ENCODE measurements around the gene BTBD19.
"Not testable (repeated sequence)": the region's sequence is repeated elsewhere in the genome, so short reads cannot be mapped to it uniquely, and the experiment has no call there.

Gene BTBD19

GRCh38 chr1:44810101-44810761 is 1.9 kb downstream of the BTBD19 start:
- peak; percentile 45 for DNase-seq

GRCh38 chr1:44810762-44811105 is 2.4 kb downstream of the BTBD19 start:
- not testable (repeated sequence) for DNase-seq

- DNase-seq: peak; percentile 30
These were observed 2.9 kb downstream of the BTBD19 start for GRCh38 chr1:44811234-44811633.

GRCh38 chr1:44812822-44813543 is 4.7 kb downstream of the BTBD19 start:
- DNase-seq: peak; percentile 56

GRCh38 chr1:44815926-44816325 is 7.6 kb downstream of the BTBD19 start:
- not testable (repeated sequence) for DNase-seq

- no peak for DNase-seq
These were observed 9.0 kb downstream of the BTBD19 start for GRCh38 chr1:44817307-44817706.

- peak; percentile 35 for DNase-seq
These were observed 9.6 kb downstream of the BTBD19 start for GRCh38 chr1:44817771-44818495.

- peak; percentile 49 for DNase-seq
These were observed 10.9 kb downstream of the BTBD19 start for GRCh38 chr1:44819196-44819607.

DNA sequence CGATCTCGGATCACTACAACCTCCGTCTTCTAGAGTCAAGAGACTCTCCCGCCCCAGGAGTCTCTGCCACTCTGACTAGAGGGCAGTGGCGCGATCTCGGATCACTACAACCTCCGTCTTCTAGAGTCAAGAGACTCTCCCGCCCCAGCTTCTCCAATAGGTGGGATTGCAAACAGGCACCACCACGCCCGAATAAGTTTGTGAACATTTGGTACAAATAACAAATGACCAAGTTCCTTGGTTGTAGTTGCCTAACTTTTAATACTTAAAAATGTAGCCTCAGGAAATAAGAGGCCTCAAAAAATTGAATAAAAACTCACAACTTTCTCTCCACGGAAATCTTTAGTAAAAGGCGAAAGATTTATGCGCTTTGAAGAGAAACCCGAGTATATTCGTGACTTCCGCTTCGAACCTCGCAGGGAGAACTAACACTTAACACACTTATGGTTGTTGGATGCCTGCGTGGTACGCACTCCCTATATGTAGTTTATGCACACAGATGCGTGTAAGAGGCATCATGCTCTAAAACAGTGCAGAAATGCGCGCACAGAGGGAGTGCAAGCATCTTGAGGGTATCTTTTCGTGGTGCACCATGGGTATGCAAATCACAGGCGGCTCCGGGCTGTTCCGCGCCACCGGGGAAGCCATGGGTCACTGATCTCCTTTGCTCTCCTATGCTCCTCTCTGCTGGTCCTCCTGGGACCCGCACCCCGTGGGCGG is 11.4 kb downstream of the BTBD19 start:
- DNase-seq: peak; percentile 91

DNA sequence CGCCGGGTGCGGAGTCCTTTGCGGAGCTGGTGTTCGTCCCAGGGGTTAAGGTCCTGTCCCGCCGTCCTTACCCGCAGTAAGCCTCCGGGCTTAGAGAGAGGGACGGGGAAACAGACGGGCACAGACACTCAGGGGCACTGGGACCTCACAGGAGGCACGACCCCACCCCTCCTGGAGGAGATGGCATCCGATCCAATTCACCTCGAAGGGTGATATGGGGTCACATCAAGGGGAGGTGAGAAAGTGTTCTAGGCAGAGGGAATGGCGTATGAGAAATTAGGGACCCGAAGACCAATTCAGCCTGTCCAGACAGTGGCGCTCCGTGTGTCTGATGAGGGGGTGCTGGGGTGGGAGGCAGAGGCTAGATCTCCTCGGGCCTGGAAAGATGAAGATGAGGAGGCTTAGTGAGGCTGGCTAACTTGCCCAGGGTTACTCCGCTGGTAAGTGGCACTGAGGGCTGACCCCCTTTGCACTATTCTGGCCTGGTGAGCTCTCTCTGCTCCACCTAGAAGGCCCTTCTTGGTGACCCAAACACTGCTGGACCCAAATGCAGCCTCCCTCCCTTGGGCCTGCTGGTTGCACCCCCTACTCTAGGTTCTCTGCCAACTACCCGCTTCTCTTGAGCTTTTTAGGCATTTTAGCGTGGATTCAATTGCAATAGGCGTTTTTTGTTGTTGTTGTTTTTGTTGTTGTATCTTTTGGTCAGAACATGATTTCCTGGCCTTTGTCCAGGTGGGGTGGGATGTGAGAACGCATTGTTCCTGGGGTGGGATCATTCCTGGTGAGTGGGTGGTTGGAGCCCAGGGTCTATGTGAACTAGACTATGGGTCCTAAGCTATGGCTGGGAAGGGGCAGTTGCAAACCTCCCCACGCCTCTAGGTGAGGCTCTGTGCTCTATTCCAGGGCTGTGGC is 12.3 kb downstream of the BTBD19 start:
- DNase-seq: peak; percentile 42

DNA sequence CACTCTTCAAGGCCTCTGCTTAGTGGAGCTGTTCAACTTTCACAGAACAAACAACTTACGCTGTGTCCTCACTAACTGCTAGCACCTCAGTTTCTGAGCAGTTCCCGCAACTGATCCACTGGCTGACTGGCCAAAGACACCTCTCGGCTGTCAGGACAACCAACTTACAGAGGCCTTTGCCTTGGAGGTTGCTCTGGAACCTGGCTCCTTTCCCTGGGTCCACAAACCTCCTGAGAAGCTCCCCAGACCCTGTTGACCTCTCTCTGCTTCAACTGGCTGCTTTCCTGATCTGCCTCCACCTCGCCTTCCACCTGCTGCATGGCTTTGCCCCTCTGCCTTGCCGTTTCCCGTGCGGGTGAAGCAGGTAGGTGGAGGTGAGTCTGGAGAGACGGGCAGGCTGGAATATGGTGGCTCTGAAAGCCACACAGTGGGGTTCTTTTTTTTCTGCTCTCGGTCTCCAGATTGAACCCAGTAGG is 13.0 kb downstream of the BTBD19 start:
- no peak for DNase-seq

- DNase-seq: no peak
These were observed 13.9 kb downstream of the BTBD19 start for GRCh38 chr1:44822131-44822701.

GRCh38 chr1:44822981-44823451 is 14.7 kb downstream of the BTBD19 start:
- DNase-seq: no peak

DNA sequence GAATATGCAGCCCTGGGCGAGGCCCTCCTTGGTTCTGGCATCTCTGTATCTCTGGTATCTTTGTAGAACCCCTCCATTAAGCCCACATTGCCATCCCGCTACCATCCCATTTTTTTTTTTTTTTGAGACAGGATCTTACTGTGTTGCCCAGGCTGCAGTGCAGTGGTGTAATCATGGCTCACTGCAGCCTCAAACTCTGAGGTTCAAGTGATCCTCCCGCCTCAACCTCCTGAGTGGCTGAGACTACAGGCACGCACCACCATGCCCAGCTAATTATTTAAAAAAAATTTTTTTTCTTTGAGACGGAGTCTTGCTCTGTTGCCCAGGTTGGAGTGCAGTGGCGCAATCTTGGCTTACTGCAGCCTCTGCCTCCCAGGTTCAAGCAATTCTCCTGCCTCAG is 16.1 kb downstream of the BTBD19 start:
- DNase-seq: not testable (repeated sequence)

GRCh38 chr1:44826375-44827196 is 18.3 kb downstream of the BTBD19 start:
- no peak for DNase-seq

DNA sequence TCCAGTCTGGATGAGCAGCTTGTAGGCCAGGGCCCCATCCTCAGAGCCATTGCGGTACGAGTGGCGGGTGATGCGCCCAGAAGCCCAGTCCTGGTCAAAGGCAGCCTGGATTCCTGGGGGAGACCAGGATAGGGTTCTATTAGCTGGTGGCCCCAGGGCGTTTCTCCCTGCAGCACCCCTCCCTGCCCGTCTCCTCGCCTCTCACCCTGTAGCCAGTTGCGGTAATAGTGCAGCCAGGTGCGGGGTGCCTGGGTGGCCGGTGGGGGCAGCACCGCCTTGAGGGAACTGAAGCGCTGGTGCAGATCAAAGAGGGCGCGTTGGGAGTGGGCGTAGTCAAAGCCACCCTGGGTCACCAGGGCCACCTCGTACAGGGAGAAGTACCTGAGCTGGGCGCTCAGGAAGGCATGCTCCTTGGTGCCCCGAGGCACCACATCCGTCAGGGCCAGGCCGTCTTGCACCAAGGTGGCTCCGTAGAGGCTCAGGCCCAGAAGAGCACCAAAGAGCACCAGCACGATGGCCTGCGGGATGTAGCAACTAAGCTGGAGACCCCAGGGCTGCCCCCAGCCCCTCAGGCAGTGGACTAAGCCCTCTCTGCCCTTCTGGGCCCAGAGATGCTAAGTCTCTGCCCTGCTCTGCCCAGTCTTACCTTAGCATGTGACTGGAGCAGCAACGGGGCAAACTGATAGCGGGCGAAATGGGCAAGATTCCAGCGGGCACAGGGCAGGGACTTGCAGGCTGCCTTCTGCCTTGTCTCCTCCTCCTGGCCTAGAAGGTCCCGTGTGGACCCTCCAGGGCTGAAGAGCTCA is 19.1 kb downstream of the BTBD19 start:
- DNase-seq: no peak

DNA sequence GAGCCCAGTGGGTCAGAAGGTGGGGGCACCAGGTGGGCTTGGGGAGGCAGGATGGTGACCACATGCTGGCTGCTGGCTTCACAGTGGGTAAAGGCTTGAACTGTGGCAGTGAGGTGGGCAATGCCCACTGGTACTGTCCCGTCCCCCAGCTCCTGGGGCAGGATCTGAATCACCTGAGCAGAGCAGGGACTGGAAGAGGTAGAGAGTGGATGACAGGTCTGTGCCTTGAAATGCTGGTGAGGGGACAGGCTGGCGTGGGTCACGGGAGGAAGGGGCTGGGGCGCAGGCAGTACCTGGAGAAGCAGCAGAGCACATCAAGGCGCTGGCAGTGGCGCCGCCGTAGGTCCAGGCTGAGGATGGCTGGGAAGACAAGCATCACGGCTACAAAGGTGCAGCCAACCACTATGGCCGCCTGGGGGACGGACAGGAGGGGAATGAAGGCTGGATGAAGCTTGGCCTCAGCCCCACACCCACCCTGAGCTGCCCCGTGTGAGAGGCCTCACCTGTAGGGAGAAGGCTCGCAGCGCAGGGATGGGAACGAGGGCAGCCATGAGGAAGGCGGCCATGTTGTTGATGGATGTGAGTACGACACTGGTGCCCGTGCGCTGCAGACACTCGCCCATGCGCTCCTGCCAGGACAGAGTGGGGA is 19.8 kb downstream of the BTBD19 start:
- no peak for DNase-seq

DNA sequence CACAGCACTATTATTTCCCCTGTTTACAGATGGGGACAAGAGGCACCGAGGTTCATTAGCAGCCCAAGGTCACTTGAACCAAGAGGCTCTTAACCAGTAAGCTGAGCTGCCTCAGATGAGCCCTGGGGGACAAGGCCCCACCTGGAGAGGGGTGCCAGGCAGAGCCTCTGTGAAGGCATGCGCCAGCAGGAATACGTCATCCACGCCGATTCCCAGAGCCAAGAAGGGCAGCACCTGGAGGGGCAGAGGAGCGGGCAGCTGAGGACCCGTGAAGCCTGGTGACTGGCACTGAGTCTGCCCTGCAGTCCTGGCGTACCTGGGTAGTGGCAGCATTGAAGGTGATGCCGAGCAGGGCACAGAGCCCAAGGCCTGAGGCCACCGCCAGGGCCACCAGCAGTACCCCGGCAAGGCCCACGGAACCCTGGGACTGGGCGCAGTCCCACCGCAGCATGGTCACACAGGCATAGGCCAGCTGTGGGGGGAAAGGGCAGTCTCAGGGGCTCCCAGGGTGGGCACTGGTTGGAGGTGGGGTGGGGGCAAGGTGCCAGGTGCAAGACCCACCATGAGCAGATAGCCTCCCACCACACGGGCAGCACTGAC is 20.6 kb downstream of the BTBD19 start:
- no peak for DNase-seq
